Measurements from ENCODE around the gene RSRC1.

Gene RSRC1

GRCh38 chr3:158570999-158571702 lies 461.3 kb downstream of the RSRC1 start, which contains the start of gene MLF1:
Gene MLF1 (plus strand): TSS chr3:158571194. CDS start chr3:158571301, 107 bp downstream.
- FAIRE-seq, result peak; percentile 97
- peak; percentile 78 for DNase-seq (ENCODE audit: insufficient read length, low spot score)

GRCh38 chr3:158571969-158572765 lies 462.3 kb downstream of the RSRC1 start:
- TF ChIP-seq POU2F2 (IDR thresholded peaks at IDR 0.05; ENCODE audit: low read depth, low read length), result no peak
- TF ChIP-seq POLR2AphosphoS5 (IDR thresholded peaks at IDR 0.05; ENCODE audit: low read depth, low read length), result no peak
- no peak for TF ChIP-seq POLR2A (IDR thresholded peaks at IDR 0.05; ENCODE audit: low read depth, low read length)
- TF ChIP-seq SPI1 (IDR thresholded peaks at IDR 0.05; ENCODE audit: low read depth, low read length), result no peak
- no peak for TF ChIP-seq PAX5 (IDR thresholded peaks at IDR 0.05; ENCODE audit: insufficient read depth, low read length, severe bottlenecking)
- TF ChIP-seq TAF1 (IDR thresholded peaks at IDR 0.05; ENCODE audit: low read depth, low read length), result no peak
- DNase-seq (ENCODE audit: insufficient read length, low spot score), result no peak
- FAIRE-seq, result no peak

More at GRCh38 chr3:158570999-158571702, 461.3 kb downstream of the RSRC1 start, which contains the start of gene MLF1:
- TF ChIP-seq SPI1 (IDR thresholded peaks at IDR 0.05; ENCODE audit: low read depth, low read length), result no peak
- TF ChIP-seq TAF1 (IDR thresholded peaks at IDR 0.05; ENCODE audit: low read depth, low read length), result no peak

DNA sequence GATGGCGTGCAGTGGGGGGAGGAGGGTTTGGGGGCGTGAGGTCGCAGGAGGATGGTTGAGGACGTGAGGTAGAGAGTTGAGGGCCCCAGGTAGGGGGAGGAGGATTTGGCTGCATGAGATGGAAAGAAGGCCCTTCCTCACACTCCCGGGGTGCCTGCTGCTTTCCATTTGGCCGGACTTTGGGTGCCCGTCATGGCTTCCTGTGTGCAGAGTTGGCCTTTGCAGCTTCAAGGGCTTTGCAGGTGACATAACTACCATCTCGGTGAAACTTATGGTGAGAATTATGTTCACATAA lies 462.8 kb downstream of the RSRC1 start:
- TF ChIP-seq POU2F2 (IDR thresholded peaks at IDR 0.05; ENCODE audit: low read depth, low read length), result no peak
- no peak for TF ChIP-seq SPI1 (IDR thresholded peaks at IDR 0.05; ENCODE audit: low read depth, low read length)
- TF ChIP-seq POLR2AphosphoS5 (IDR thresholded peaks at IDR 0.05; ENCODE audit: low read depth, low read length), result no peak
- TF ChIP-seq PAX5 (IDR thresholded peaks at IDR 0.05; ENCODE audit: insufficient read depth, low read length, severe bottlenecking), result no peak
- no peak for TF ChIP-seq POLR2A (IDR thresholded peaks at IDR 0.05; ENCODE audit: low read depth, low read length)
- TF ChIP-seq TAF1 (IDR thresholded peaks at IDR 0.05; ENCODE audit: low read depth, low read length), result no peak
- FAIRE-seq, result no peak

GRCh38 chr3:158573714-158574113 lies 463.8 kb downstream of the RSRC1 start:
- FAIRE-seq (no peak), DNase-seq (ENCODE audit: insufficient read length, low spot score) (no peak)
- TF ChIP-seq TAF1 (IDR thresholded peaks at IDR 0.05; ENCODE audit: low read depth, low read length), result no peak
- TF ChIP-seq SPI1 (IDR thresholded peaks at IDR 0.05; ENCODE audit: low read depth, low read length), result no peak

More for the DNA sequence above, 462.8 kb downstream of the RSRC1 start:
- DNase-seq (ENCODE audit: insufficient read length, low spot score), result no peak

DNA sequence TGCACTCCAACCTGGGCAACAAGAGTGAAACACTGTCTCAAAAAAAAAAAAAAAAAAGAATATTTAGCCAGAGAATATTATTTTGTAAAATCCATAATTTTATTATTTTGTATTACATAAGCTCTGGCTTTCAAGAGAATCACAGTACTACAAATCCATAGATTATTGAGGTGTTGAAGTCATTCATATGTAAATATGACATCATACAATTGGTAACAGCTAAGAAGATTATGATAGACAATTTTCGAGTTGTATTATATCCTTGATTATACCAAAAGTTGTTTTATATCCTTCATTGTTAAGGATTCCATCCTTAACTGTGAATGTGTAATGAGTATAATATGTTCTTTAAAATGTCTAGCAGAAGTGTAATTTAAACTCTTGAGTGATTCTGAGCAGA lies 464.8 kb downstream of the RSRC1 start:
- FAIRE-seq (no peak), DNase-seq (ENCODE audit: insufficient read length, low spot score) (no peak)
- TF ChIP-seq SPI1 (IDR thresholded peaks at IDR 0.05; ENCODE audit: low read depth, low read length) (no peak), PAX5 (IDR thresholded peaks at IDR 0.05; ENCODE audit: insufficient read depth, low read length, severe bottlenecking) (no peak), POLR2A (IDR thresholded peaks at IDR 0.05; ENCODE audit: low read depth, low read length) (no peak), POLR2AphosphoS5 (IDR thresholded peaks at IDR 0.05; ENCODE audit: low read depth, low read length) (no peak), POU2F2 (IDR thresholded peaks at IDR 0.05; ENCODE audit: low read depth, low read length) (no peak), TAF1 (IDR thresholded peaks at IDR 0.05; ENCODE audit: low read depth, low read length) (no peak)

DNA sequence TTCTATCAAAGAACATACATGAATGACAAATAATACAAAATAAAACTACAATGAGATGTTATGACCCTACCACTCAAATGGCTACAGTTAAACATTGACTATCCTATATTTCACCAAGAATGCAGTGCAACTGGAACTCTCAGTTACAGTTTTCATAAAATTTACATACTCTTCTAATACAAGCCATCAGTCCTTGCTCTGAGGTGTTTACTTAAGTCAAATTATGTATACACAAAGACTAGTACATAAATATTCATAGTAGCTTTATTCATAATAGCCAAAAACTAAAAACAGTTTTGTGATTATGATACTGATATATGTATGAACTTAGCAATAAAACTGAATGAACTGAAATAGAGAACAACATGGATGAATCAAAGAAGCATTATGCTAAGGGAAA lies 480.3 kb downstream of the RSRC1 start:
- DNase-seq (ENCODE audit: insufficient read length, low spot score) (no peak), FAIRE-seq (no peak)
- TF ChIP-seq POU2F2 (IDR thresholded peaks at IDR 0.05; ENCODE audit: low read depth, low read length) (no peak), SPI1 (IDR thresholded peaks at IDR 0.05; ENCODE audit: low read depth, low read length) (no peak), PAX5 (IDR thresholded peaks at IDR 0.05; ENCODE audit: insufficient read depth, low read length, severe bottlenecking) (no peak), POLR2AphosphoS5 (IDR thresholded peaks at IDR 0.05; ENCODE audit: low read depth, low read length) (no peak), TAF1 (IDR thresholded peaks at IDR 0.05; ENCODE audit: low read depth, low read length) (no peak), POLR2A (IDR thresholded peaks at IDR 0.05; ENCODE audit: low read depth, low read length) (no peak)
